ENCODE results near the gene EHF. TPM values are rescaled to one million over a fixed set of nuclear protein-coding genes. Genes with fewer than 3 reads are reported as not detected.

The EHF gene
- total and polyA plus RNA-seq, 8 donors, result 15.5 to 142 (median 44.4) TPM

GRCh38 chr11:34641456-34641855 is 20.6 kb downstream of the EHF start:
- intact Hi-C loops (cut with DNase I; ENCODE audit: low total_unique reads), result no loop called here
- DNase-seq, result peak in 1 of 2 donors; percentile 50

GRCh38 chr11:34642001-34642554 is 21.2 kb downstream of the EHF start:
- no peak for TF ChIP-seq POLR2A (IDR thresholded peaks at IDR 0.05)
- no peak for TF ChIP-seq POLR2AphosphoS5 (IDR thresholded peaks at IDR 0.05)
- TF ChIP-seq EP300 (IDR thresholded peaks at IDR 0.05), result no peak
- TF ChIP-seq CTCF (IDR thresholded peaks at IDR 0.05), result no peak
- H3K9me3 ChIP-seq, result no peaks in the 10 kb centered on the region
- H3K36me3 ChIP-seq, result peaks cover 0 to 26% (median 4%) of the 10 kb centered on the region in 4 donors
- DNase-seq, result peak in 1 of 2 donors; percentile 66
- no peak overlapping the region for H3K4me3 ChIP-seq
- H3K27ac ChIP-seq, result peak overlapping the region; percentile 76 to 86 (median 85)
- peaks cover 37 to 66% (median 61%) of the 10 kb centered on the region in 4 donors for H3K4me1 ChIP-seq
- H3K27me3 ChIP-seq, result no peaks in the 10 kb centered on the region
- intact Hi-C loops (cut with DNase I; ENCODE audit: low total_unique reads), result no loop called here
- 25 to 61% (median 37%) methylated on average over 6 of the region's 6 CpGs for WGBS, 5 donors

More at GRCh38 chr11:34641456-34641855, 20.6 kb downstream of the EHF start:
- no peak for TF ChIP-seq POLR2A (IDR thresholded peaks at IDR 0.05)
- Histone ChIP-seq H3K27ac (peak overlapping the region; percentile 63 to 86 (median 85)), H3K27me3 (no peaks in the 10 kb centered on the region), H3K36me3 (peaks cover 0 to 21% (median under 1%) of the 10 kb centered on the region in 4 donors), H3K9me3 (no peaks in the 10 kb centered on the region), H3K4me1 (peaks cover 39 to 69% (median 65%) of the 10 kb centered on the region in 4 donors), H3K4me3 (peak overlapping the region in 1 of 4 donors; percentile 11)
- WGBS, 5 donors, result 31 to 54% (median 36%) methylated on average over 5 of the region's 5 CpGs

- no peaks in the 10 kb centered on the region for H3K9me3 ChIP-seq
- H3K4me3 ChIP-seq, result no peak overlapping the region
- intact Hi-C loops (cut with DNase I; ENCODE audit: low total_unique reads), result no loop called here
- 41 to 69% (median 55%) methylated on average over 6 of the region's 6 CpGs for WGBS, 5 donors
- peaks cover 30 to 59% (median 56%) of the 10 kb centered on the region in 4 donors for H3K4me1 ChIP-seq
- peaks cover 0 to 34% (median 8%) of the 10 kb centered on the region in 4 donors for H3K36me3 ChIP-seq
- no peak for DNase-seq
- TF ChIP-seq CTCF (IDR thresholded peaks at IDR 0.05) (no peak), EP300 (IDR thresholded peaks at IDR 0.05) (no peak), POLR2A (IDR thresholded peaks at IDR 0.05) (no peak)
- H3K27me3 ChIP-seq, result no peaks in the 10 kb centered on the region
- H3K27ac ChIP-seq, result peak overlapping the region; percentile 19 to 86 (median 85)
These were observed 22.0 kb downstream of the EHF start for GRCh38 chr11:34642873-34643272.

- DNase-seq, result no peak
- Histone ChIP-seq H3K9me3 (no peaks in the 10 kb centered on the region), H3K4me1 (peaks cover 27 to 56% (median 53%) of the 10 kb centered on the region in 4 donors), H3K4me3 (no peak overlapping the region), H3K36me3 (peaks cover 0 to 39% (median 8%) of the 10 kb centered on the region in 4 donors), H3K27me3 (no peaks in the 10 kb centered on the region), H3K27ac (peak overlapping the region; percentile 19 to 86 (median 85))
- WGBS, 5 donors, result 41 to 74% (median 57%) methylated on average over 3 of the region's 3 CpGs
- TF ChIP-seq POLR2A (IDR thresholded peaks at IDR 0.05) (no peak), CTCF (IDR thresholded peaks at IDR 0.05) (no peak), EP300 (IDR thresholded peaks at IDR 0.05) (no peak), POLR2AphosphoS5 (IDR thresholded peaks at IDR 0.05) (no peak)
- intact Hi-C loops (cut with DNase I; ENCODE audit: low total_unique reads), result no loop called here
These were observed 22.4 kb downstream of the EHF start for GRCh38 chr11:34643311-34643710.

GRCh38 chr11:34643846-34644245 is 23.0 kb downstream of the EHF start:
- no peaks in the 10 kb centered on the region for H3K27me3 ChIP-seq
- H3K4me3 ChIP-seq, result no peak overlapping the region
- DNase-seq, result no peak
- intact Hi-C loops (cut with DNase I; ENCODE audit: low total_unique reads), result no loop called here
- peak overlapping the region in 2 of 5 donors; percentile 76 to 86 for H3K27ac ChIP-seq
- no peak for TF ChIP-seq CTCF (IDR thresholded peaks at IDR 0.05)
- TF ChIP-seq POLR2A (IDR thresholded peaks at IDR 0.05), result no peak
- no peak for TF ChIP-seq EP300 (IDR thresholded peaks at IDR 0.05)
- H3K9me3 ChIP-seq, result no peaks in the 10 kb centered on the region
- peaks cover 0 to 44% (median 12%) of the 10 kb centered on the region in 4 donors for H3K36me3 ChIP-seq
- peaks cover 21 to 56% (median 50%) of the 10 kb centered on the region in 4 donors for H3K4me1 ChIP-seq
- WGBS, 5 donors, result 67 to 83% (median 72%) methylated on average over 2 of the region's 2 CpGs

All from stomach (tissue), 9 donors.